Measurements from ENCODE around the gene OPA1.

The OPA1 gene

GRCh38 chr3:193650585-193650984, 57.6 kb downstream of the OPA1 start:
- no peak for DNase-seq

- DNase-seq: no peak
Observed at GRCh38 chr3:193655831-193656433, 62.9 kb downstream of the OPA1 start.

- no peak for DNase-seq
Observed at GRCh38 chr3:193656445-193656844, 63.4 kb downstream of the OPA1 start.

GRCh38 chr3:193656878-193657282, 63.9 kb downstream of the OPA1 start:
- no peak for DNase-seq

GRCh38 chr3:193660171-193660570, 67.2 kb downstream of the OPA1 start:
- DNase-seq: no peak

- no peak for DNase-seq
Observed at GRCh38 chr3:193660698-193661411, 67.8 kb downstream of the OPA1 start.

- DNase-seq: no peak
Observed at GRCh38 chr3:193662757-193663322, 69.8 kb downstream of the OPA1 start.

- DNase-seq: no peak
Observed at GRCh38 chr3:193665370-193665989, 72.5 kb downstream of the OPA1 start.

- no peak for DNase-seq
Observed at GRCh38 chr3:193673845-193674244, 80.8 kb downstream of the OPA1 start.

GRCh38 chr3:193674714-193675113, 81.7 kb downstream of the OPA1 start:
- DNase-seq: no peak

GRCh38 chr3:193677734-193678133, 84.7 kb downstream of the OPA1 start:
- no peak for DNase-seq

GRCh38 chr3:193680220-193680619, 87.2 kb downstream of the OPA1 start:
- DNase-seq: no peak

- DNase-seq: no peak
Observed at GRCh38 chr3:193681631-193682030, 88.6 kb downstream of the OPA1 start.

- DNase-seq: no peak
Observed at GRCh38 chr3:193686665-193687483, 93.9 kb downstream of the OPA1 start.

- no peak for DNase-seq
Observed at GRCh38 chr3:193688834-193689714, 96.1 kb downstream of the OPA1 start.

GRCh38 chr3:193693774-193694173, 100.8 kb downstream of the OPA1 start:
- DNase-seq: no peak

- no peak for DNase-seq
Observed at GRCh38 chr3:193701953-193702635, 109.1 kb downstream of the OPA1 start.

- DNase-seq: no peak
Observed at GRCh38 chr3:193702967-193703366, 110.0 kb downstream of the OPA1 start.

- no peak for DNase-seq
Observed at GRCh38 chr3:193704431-193704830, 111.4 kb downstream of the OPA1 start.

- DNase-seq: no peak
Observed at GRCh38 chr3:193708270-193708669, 115.3 kb downstream of the OPA1 start.

All from left hindlimb (tissue), 1 donor.